Liver (tissue), 3 donors: ENCODE data around the gene DPM2.

ENCODE experiments used
- EGR1 ChIP-seq, 2 donors: IDR thresholded peaks; 2 replicates each; pipeline ENCODE4 v1.6.1; 2016 to 2018; ENCODE audit warnings: antibody characterized with exemption in 2 of 2, low read depth in 2 of 2
- FOXA1 ChIP-seq: IDR thresholded peaks from 2 replicates; pipeline ENCODE4 v1.6.1; 2016; ENCODE audit warnings: antibody characterized with exemption
- GABPA ChIP-seq, 2 donors: IDR thresholded peaks in 1 of 2; conservative IDR thresholded peaks in 1 of 2; 2 replicates each; pipeline ENCODE4 v1.6.1; 2016; ENCODE audit warnings: antibody characterized with exemption in 2 of 2, mild to moderate bottlenecking in 1 of 2, moderate library complexity in 1 of 2
- RAD21 ChIP-seq, 2 donors: IDR thresholded peaks; 2 replicates each; pipeline ENCODE4 v1.6.1; 2016; ENCODE audit warnings: antibody characterized with exemption in 2 of 2, mild to moderate bottlenecking in 2 of 2
- SP1 ChIP-seq: IDR thresholded peaks from 2 replicates; pipeline ENCODE4 v1.6.1; 2018; ENCODE audit warnings: antibody characterized with exemption, mild to moderate bottlenecking
- TAF1 ChIP-seq: conservative IDR thresholded peaks from 2 replicates; pipeline ENCODE4 v1.6.1; 2016; ENCODE audit warnings: antibody characterized with exemption, mild to moderate bottlenecking
- YY1 ChIP-seq: IDR thresholded peaks from 2 replicates; pipeline ENCODE4 v1.6.1; 2016; ENCODE audit warnings: antibody characterized with exemption, mild to moderate bottlenecking
- TF ChIP-seq, protein P1 (sequence below): fragments of 150-350 bp; IDR thresholded peaks from 2 replicates; pipeline ENCODE4 v1.5.1; 2017; ENCODE audit warnings: improper control_type of control experiment, low read depth, low read length; ENCODE audit not compliant: missing input control
- TF ChIP-seq, protein P2 (sequence below): IDR thresholded peaks from 2 replicates; pipeline ENCODE4 v1.6.1; 2016; ENCODE audit warnings: antibody characterized with exemption, mild to moderate bottlenecking
- TF ChIP-seq, protein P3 (sequence below): IDR thresholded peaks from 2 replicates; pipeline ENCODE4 v1.6.1; 2016; ENCODE audit warnings: antibody characterized with exemption
- TF ChIP-seq, protein P4 (sequence below): IDR thresholded peaks from 2 replicates; pipeline ENCODE4 v1.6.1; 2016; ENCODE audit warnings: antibody characterized with exemption
- TF ChIP-seq, protein P5 (sequence below): IDR thresholded peaks from 2 replicates; pipeline ENCODE4 v1.6.1; 2016; ENCODE audit warnings: antibody characterized with exemption
- donor health status: healthy.
- donor health status: healthy.

DNA sequence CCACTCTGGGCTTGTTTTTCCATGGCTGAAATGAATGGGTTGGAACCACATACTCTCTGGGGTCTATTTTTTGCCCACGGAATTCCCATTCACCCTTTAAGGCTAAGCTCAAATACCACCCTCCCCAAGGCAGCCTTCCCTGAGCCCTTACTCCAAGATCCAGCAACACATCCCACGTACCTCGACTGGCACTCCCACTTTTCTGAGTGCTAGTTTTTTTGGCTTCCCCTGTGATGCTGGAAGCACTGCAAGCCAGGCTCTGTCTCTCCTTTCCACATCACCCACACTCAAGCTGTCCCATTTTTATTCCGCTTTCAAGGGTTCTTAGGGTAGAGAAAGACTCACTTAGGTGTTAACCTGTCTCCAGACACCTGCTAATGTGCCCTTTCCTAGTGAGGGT lies 44.3 kb downstream of the DPM2 start:
- TF ChIP-seq, protein P1, sequence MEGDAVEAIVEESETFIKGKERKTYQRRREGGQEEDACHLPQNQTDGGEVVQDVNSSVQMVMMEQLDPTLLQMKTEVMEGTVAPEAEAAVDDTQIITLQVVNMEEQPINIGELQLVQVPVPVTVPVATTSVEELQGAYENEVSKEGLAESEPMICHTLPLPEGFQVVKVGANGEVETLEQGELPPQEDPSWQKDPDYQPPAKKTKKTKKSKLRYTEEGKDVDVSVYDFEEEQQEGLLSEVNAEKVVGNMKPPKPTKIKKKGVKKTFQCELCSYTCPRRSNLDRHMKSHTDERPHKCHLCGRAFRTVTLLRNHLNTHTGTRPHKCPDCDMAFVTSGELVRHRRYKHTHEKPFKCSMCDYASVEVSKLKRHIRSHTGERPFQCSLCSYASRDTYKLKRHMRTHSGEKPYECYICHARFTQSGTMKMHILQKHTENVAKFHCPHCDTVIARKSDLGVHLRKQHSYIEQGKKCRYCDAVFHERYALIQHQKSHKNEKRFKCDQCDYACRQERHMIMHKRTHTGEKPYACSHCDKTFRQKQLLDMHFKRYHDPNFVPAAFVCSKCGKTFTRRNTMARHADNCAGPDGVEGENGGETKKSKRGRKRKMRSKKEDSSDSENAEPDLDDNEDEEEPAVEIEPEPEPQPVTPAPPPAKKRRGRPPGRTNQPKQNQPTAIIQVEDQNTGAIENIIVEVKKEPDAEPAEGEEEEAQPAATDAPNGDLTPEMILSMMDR, result no peak
- TF ChIP-seq, protein P2, sequence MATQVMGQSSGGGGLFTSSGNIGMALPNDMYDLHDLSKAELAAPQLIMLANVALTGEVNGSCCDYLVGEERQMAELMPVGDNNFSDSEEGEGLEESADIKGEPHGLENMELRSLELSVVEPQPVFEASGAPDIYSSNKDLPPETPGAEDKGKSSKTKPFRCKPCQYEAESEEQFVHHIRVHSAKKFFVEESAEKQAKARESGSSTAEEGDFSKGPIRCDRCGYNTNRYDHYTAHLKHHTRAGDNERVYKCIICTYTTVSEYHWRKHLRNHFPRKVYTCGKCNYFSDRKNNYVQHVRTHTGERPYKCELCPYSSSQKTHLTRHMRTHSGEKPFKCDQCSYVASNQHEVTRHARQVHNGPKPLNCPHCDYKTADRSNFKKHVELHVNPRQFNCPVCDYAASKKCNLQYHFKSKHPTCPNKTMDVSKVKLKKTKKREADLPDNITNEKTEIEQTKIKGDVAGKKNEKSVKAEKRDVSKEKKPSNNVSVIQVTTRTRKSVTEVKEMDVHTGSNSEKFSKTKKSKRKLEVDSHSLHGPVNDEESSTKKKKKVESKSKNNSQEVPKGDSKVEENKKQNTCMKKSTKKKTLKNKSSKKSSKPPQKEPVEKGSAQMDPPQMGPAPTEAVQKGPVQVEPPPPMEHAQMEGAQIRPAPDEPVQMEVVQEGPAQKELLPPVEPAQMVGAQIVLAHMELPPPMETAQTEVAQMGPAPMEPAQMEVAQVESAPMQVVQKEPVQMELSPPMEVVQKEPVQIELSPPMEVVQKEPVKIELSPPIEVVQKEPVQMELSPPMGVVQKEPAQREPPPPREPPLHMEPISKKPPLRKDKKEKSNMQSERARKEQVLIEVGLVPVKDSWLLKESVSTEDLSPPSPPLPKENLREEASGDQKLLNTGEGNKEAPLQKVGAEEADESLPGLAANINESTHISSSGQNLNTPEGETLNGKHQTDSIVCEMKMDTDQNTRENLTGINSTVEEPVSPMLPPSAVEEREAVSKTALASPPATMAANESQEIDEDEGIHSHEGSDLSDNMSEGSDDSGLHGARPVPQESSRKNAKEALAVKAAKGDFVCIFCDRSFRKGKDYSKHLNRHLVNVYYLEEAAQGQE, result no peak
- TF ChIP-seq, protein P3, sequence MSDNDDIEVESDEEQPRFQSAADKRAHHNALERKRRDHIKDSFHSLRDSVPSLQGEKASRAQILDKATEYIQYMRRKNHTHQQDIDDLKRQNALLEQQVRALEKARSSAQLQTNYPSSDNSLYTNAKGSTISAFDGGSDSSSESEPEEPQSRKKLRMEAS, result no peak
- TF ChIP-seq SP1 (no peak), RAD21 (IDR thresholded peaks at IDR 0.05) (no peak), FOXA1 (no peak), YY1 (no peak), EGR1 (IDR thresholded peaks at IDR 0.05; ENCODE audit: low read depth in 2 of 2) (no peak), TAF1 (no peak), GABPA (IDR thresholded peaks at IDR 0.05 in 1 of 2, conservative IDR thresholded peaks at IDR 0.05 in 1 of 2) (no peak)
- TF ChIP-seq, protein P4, sequence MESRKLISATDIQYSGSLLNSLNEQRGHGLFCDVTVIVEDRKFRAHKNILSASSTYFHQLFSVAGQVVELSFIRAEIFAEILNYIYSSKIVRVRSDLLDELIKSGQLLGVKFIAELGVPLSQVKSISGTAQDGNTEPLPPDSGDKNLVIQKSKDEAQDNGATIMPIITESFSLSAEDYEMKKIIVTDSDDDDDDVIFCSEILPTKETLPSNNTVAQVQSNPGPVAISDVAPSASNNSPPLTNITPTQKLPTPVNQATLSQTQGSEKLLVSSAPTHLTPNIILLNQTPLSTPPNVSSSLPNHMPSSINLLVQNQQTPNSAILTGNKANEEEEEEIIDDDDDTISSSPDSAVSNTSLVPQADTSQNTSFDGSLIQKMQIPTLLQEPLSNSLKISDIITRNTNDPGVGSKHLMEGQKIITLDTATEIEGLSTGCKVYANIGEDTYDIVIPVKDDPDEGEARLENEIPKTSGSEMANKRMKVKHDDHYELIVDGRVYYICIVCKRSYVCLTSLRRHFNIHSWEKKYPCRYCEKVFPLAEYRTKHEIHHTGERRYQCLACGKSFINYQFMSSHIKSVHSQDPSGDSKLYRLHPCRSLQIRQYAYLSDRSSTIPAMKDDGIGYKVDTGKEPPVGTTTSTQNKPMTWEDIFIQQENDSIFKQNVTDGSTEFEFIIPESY, result no peak
- TF ChIP-seq, protein P5, sequence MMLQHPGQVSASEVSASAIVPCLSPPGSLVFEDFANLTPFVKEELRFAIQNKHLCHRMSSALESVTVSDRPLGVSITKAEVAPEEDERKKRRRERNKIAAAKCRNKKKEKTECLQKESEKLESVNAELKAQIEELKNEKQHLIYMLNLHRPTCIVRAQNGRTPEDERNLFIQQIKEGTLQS, result no peak
